Stomach smooth muscle (tissue), 2 donors: ENCODE results near the gene C14orf180.
A peak's percentile ranks its signal among the peaks of the same experiment; 100 is the strongest.

Experiments used
- H3K27ac ChIP-seq: one replicate; pipeline ENCODE4 v1.7.0; 2013; ENCODE audit warnings: mild to moderate bottlenecking, low read length, inconsistent platforms
- H3K27me3 ChIP-seq, 2 donors: one replicate each; pipeline ENCODE4 v1.7.0; 2013; ENCODE audit warnings: low read length in 2 of 2; ENCODE audit not compliant: insufficient read depth in 2 of 2, control insufficient read depth in 1 of 2
- H3K36me3 ChIP-seq, 2 donors: one replicate each; pipeline ENCODE4 v1.7.0; 2013; ENCODE audit warnings: low read length in 2 of 2; ENCODE audit not compliant: control insufficient read depth in 2 of 2, insufficient read depth in 2 of 2
- H3K4me1 ChIP-seq: one replicate; pipeline ENCODE4 v1.7.0; 2013; ENCODE audit warnings: low read length; ENCODE audit not compliant: control insufficient read depth, insufficient read depth
- H3K4me3 ChIP-seq, 2 donors: one replicate each; pipeline ENCODE4 v1.7.0; 2013; ENCODE audit warnings: low read length in 2 of 2
- H3K9ac ChIP-seq, 2 donors: one replicate each; pipeline ENCODE4 v1.7.0; 2013; ENCODE audit warnings: low read length in 2 of 2, mild to moderate bottlenecking in 1 of 2
- H3K9me3 ChIP-seq, 2 donors: one replicate each; pipeline ENCODE4 v1.7.0; 2013; ENCODE audit warnings: low read length in 2 of 2; ENCODE audit not compliant: control insufficient read depth in 2 of 2
- donor health status: healthy.
- donor health status: Pancreatic carcinoma.

The C14orf180 gene

DNA sequence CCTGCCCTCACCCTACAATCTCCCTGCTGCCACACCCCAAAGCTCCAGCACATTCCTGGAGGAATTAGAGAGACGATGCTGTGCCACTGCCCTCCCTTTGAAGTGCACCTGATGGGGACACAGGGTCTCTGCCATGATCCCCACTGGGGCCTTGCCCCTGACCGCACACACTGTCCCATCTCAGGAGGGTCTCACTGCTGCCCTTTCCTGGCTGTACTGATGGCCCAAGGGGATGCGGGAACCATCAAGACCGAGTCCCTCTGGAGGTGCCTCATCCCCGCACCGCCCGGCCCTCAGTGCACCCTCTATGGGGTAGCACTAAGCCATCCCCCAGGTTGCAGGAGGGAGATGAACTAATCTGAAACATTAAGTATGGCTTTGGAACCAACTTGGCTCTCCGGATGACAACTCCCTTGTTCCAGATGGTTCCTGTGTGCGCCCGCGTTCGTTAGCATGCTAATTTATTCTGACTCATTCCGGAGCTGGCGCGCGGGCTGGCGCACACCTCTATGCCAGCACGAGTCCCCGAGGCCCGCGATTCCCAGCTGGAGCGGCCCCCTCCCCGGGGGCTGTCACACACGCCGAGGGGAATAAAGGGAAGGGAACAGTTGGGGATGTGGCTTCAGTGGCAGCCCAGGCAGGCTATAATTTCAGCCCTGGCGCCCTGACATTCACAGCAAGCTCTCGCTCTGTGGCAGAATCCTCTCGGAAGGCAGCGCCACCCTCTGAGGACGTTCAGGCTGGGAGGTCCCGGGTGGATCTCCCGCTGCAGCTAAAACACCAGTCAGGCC, 34.2 kb upstream of the C14orf180 start:
- Histone ChIP-seq H3K4me3 (no peak overlapping the region), H3K27ac (no peak overlapping the region), H3K9me3 (peaks cover 0 to 3% of the 10 kb centered on the region in 2 donors), H3K9ac (no peak overlapping the region), H3K27me3 (peaks cover 7 to 19% of the 10 kb centered on the region in 2 donors), H3K4me1 (no peaks in the 10 kb centered on the region), H3K36me3 (no peaks in the 10 kb centered on the region)

DNA sequence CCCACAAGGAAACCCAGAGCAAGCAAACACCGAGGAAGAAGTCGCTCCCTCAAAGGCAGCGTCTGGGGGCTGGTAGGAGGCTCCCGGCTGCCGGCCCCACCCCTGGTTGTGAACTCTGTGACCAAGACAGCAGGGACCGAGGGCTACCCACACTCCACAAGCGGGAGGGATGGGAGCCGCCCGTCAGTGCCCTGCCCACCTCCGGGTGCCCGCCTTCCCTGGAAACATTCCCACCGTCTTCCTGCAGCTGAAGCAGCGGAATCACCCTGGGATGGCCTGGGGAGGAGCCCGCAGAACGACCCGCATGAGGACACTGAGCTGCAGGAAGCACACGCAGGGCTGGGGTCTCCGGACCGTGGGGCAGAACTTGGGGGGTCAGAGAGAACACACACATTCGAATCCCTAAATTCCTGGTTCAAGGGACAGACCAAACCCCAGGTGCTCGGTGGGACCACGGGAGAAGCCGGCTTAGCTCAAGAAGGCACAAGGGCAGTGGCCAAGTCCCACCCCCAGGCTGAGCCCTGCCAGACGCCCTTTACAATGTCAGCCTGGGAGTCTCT, 33.5 kb upstream of the C14orf180 start:
- H3K27me3 ChIP-seq: peaks cover 7 to 19% of the 10 kb centered on the region in 2 donors

DNA sequence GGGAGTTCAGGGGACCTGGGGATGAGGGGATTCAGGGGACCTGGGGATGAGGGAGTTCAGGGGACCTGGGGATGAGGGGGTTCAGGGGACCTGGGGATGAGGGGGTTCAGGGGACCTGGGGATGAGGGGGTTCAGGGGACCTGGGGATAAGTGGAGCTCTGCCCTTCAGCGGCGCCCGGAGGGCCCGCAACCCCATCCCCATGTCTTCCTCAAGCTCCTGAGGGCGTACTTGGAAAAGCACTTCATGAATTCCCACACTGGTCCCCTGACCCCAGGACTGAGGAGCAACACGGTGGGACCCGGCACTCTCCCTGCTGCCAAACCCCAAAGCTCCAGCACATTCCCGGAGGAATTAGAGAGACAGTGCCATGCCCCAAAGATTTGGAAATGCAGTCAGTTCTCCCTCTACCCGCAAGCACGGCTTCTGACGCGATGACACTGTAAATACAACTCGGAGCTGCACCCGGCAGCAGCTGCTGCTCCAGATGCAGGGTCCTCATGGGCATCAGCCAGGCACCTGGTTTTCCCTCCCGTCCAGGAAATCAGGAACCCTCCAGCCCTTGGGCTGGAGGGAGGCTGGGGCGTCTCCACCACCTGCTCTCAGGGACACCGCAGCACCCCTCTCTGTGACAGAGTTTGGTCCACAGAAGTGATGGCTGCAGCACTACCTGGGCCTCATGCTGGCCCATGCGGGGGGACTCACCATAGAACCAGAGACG, 32.8 kb upstream of the C14orf180 start:
- Histone ChIP-seq H3K36me3 (no peaks in the 10 kb centered on the region), H3K27me3 (peaks cover 4 to 19% of the 10 kb centered on the region in 2 donors), H3K27ac (no peak overlapping the region), H3K4me3 (no peak overlapping the region), H3K4me1 (no peaks in the 10 kb centered on the region), H3K9ac (no peak overlapping the region), H3K9me3 (peaks cover 0 to 3% of the 10 kb centered on the region in 2 donors)

More for the DNA sequence above, 33.5 kb upstream of the C14orf180 start:
- Histone ChIP-seq H3K27ac (no peak overlapping the region), H3K36me3 (no peaks in the 10 kb centered on the region), H3K9me3 (peaks cover 0 to 3% of the 10 kb centered on the region in 2 donors), H3K4me3 (peak overlapping the region in 1 of 2 donors; percentile 8), H3K4me1 (no peaks in the 10 kb centered on the region), H3K9ac (no peak overlapping the region)

DNA sequence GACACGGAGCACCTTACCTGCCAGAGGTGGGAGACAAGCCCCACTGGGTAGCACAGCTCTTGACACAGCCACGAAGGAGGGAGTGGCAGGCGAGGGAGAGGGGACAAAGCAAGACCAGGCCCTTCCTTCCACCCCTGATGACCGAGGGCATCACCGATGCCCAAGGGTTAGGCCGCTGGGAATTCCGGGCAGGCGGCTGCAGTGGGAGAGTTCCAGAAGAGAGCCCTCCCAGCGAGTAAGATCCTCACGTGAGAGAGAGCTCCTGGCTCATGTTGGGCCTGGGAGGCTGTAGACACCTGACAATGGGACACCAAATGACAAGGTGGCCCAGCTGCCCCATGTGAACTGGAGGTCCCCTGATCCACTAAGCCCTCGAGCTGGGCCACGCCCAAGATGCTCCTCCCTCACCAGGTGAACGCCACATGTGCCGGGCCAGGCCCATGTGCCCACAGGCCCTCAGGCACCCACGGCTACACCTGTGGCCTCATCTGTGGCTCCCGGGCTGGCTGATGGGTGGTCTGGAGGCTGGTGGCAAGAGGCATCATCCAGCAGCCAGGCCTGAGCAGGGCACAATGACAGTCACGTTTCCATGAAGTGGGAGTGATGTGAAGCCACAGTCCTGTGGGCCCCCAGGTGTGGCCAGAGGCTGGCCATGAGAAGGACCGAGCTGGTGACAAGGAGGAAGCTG, 32.1 kb upstream of the C14orf180 start:
- H3K4me3 ChIP-seq: no peak overlapping the region
- H3K9me3 ChIP-seq: peaks cover 0 to 3% of the 10 kb centered on the region in 2 donors
- peaks cover 4 to 19% of the 10 kb centered on the region in 2 donors for H3K27me3 ChIP-seq
- H3K4me1 ChIP-seq: no peaks in the 10 kb centered on the region
- H3K9ac ChIP-seq: no peak overlapping the region
- no peak overlapping the region for H3K27ac ChIP-seq
- no peaks in the 10 kb centered on the region for H3K36me3 ChIP-seq

DNA sequence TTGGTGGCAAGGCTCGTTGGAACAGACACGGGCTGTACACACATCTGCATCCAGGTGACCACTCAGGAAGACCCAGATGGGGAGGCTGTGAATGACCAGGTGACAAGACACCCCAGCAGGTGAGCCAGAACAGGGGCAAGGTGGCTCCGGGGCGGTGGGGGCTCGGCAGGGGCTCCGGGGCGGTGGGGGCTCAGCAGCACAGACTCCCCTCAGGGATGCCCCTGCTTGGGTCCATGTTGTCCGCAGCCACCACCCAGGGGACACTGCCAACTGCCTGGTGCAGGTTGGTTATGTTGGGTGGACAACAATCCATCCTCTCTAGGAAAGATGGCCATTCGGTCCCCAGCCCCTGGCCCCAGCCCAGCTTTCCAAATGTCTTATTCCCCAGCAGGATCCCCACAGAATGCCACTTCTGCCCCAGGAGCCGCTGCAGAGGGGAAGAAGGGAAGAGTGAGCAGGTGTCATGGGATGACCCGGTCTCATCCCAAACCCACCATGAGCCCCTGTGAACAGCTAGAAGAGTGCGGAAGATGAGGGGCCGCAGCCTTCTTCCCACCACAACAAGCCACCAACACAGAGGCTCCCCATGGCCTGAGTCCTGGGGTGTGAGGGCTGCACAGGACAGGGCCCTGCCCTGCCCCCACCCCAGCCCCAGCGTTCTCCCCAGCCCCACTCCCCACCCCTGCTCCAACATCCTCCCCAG, 31.4 kb upstream of the C14orf180 start:
- H3K9me3 ChIP-seq: peaks cover 0 to 3% of the 10 kb centered on the region in 2 donors
- H3K4me3 ChIP-seq: no peak overlapping the region
- H3K9ac ChIP-seq: no peak overlapping the region
- H3K36me3 ChIP-seq: no peaks in the 10 kb centered on the region
- H3K4me1 ChIP-seq: no peaks in the 10 kb centered on the region
- no peak overlapping the region for H3K27ac ChIP-seq
- H3K27me3 ChIP-seq: peaks cover 4 to 19% of the 10 kb centered on the region in 2 donors

DNA sequence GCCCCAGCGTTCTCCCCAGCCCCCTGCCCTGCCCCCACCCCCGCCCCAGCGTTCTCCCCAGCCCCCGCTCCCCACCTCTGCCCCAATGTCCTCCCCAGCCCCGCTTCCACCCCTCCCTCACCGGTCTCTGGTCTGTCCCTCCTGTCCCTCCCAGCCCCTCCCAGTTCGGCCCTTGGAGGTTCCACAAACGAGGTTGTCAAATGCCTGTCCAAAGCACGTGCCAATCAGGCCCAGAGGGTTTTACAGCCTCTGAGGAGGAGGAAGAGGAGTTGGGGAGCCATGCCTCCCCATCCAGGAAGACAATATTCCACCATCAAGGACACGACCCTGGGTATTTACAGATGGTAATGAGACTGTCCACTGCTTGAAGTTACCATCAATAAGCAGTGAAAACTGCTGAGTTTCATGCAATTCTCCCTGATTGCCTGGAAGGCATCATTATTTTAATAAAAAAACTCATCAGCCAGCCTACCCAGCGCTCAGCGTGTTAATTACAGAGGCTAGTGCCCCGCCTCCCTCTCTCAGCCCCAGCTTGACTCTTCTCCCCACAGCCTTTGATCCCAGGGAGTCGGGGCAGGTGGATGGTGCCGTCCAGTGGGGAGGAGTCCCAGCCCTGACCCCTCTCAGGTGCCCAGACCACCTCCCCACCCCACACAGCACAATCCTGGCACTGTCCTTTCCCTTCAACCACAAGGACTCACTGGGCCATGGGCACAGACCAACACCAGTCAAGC, 30.6 kb upstream of the C14orf180 start:
- Histone ChIP-seq H3K9me3 (peaks cover 0 to 3% of the 10 kb centered on the region in 2 donors), H3K27me3 (peaks cover 4 to 15% of the 10 kb centered on the region in 2 donors), H3K9ac (no peak overlapping the region), H3K36me3 (no peaks in the 10 kb centered on the region), H3K27ac (no peak overlapping the region), H3K4me3 (no peak overlapping the region), H3K4me1 (no peaks in the 10 kb centered on the region)

DNA sequence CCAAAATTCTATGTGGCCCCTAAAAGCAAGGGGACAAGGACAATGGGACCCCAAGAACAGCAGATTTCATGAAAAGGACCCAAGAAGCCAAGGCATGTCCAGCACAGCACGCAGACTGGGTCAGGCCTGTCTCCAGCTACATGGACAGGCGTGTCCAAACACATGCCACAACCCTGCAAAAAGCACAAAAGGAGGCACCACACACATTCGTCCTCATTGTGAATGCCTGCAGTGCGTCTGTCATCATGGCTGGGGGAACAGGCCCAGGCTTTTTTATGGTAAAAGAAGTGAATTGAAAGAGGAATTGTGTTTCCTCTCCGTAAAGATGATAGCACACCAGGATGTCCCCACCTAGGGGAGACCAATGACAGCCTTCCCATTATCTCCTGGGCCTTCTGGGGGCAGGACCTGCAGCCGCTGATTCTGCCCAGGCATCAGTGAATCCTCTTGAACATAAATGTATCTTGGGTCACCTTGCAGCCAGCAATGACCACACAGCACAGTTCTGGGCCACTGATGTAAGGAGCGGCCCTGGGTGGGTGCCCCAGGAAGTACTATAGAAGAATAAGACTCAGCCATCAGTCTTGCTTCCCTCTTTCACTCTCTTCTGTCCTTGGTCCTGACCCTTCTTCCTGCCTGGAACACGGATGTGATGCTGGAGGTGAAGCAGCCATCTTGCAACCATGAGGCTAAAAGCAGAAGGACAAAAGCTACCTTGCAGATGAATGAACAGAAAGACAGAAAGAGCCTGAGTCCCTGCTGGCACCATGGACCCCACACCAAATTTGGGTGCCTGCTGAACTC, 29.8 kb upstream of the C14orf180 start:
- Histone ChIP-seq H3K27me3 (peaks cover 7 to 10% of the 10 kb centered on the region in 2 donors), H3K9ac (no peak overlapping the region), H3K9me3 (peaks cover 0 to 3% of the 10 kb centered on the region in 2 donors), H3K27ac (no peak overlapping the region), H3K4me3 (no peak overlapping the region), H3K4me1 (no peaks in the 10 kb centered on the region), H3K36me3 (no peaks in the 10 kb centered on the region)

DNA sequence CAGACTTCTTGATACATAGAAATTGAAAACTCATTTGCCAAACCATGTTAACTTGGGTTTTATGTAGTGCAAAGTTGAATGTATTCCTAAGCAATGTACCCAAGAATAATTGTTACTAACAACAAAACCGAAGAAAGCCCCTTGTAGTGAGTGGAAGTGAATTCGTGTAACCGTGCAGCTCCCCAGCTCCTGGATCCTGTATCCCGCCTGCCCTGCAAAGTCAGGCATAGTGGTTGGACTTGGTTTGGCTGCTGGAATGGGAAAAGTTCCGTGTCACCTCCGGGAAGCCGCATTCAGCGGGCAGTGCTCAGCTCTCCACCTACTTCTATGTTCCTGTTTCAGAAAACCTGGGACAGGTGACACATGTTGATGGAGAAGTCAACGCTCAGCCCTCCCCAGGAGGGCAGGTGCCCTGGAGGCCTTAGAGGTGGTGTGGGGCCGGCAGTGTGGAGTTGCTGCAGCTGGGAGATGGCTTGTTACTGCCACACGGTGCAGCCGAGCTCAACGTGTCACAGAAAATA, 29.2 kb upstream of the C14orf180 start:
- no peak overlapping the region for H3K27ac ChIP-seq
- no peaks in the 10 kb centered on the region for H3K4me1 ChIP-seq
- H3K27me3 ChIP-seq: peaks cover 9 to 10% of the 10 kb centered on the region in 2 donors
- no peak overlapping the region for H3K4me3 ChIP-seq
- H3K36me3 ChIP-seq: no peaks in the 10 kb centered on the region
- peaks cover 0 to 3% of the 10 kb centered on the region in 2 donors for H3K9me3 ChIP-seq
- no peak overlapping the region for H3K9ac ChIP-seq
